Testis (tissue), 2 donors: ENCODE measurements around the gene FILIP1L.
"Not testable (repeated sequence)": the region's sequence is repeated elsewhere in the genome, so short reads cannot be mapped to it uniquely, and the experiment has no call there.

Experiments used
- POLR2A ChIP-seq: fragments of 450-650 bp; IDR thresholded peaks from one replicate; pipeline ENCODE4 v1.6.1; 2017; ENCODE audit warnings: antibody characterized with exemption, mild to moderate bottlenecking, moderate library complexity
- TF ChIP-seq, protein P1 (sequence below), 3 experiments: fragments of 450-650 bp in 2 of 3; fragments of 200-600 bp in 1 of 3; sonication (generic) in 1 of 3; IDR thresholded peaks; one replicate each; pipeline ENCODE4 v1.5.1; 2016 to 2019; ENCODE audit warnings: antibody characterized with exemption in 3 of 3, mild to moderate bottlenecking in 2 of 3, moderate library complexity in 1 of 3

DNA sequence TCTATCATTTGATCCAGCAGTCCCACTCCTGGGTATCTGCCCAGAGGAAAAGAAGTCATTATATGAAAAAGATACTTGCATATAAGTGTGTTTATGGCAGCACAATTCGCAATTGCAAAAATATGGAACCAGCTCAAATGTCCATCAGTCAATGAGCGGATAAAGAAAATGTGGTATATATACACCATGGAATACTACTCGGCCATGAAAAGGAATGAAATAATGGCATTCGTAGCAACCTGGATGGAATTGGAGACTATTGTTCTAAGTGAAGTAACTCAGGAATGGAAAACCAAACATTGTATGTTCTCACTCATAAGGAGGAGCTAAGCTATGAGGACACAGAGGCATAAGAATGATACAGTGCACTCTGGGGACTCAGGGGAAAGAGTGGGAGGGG lies 272.4 kb downstream of the FILIP1L start:
- TF ChIP-seq, protein P1, sequence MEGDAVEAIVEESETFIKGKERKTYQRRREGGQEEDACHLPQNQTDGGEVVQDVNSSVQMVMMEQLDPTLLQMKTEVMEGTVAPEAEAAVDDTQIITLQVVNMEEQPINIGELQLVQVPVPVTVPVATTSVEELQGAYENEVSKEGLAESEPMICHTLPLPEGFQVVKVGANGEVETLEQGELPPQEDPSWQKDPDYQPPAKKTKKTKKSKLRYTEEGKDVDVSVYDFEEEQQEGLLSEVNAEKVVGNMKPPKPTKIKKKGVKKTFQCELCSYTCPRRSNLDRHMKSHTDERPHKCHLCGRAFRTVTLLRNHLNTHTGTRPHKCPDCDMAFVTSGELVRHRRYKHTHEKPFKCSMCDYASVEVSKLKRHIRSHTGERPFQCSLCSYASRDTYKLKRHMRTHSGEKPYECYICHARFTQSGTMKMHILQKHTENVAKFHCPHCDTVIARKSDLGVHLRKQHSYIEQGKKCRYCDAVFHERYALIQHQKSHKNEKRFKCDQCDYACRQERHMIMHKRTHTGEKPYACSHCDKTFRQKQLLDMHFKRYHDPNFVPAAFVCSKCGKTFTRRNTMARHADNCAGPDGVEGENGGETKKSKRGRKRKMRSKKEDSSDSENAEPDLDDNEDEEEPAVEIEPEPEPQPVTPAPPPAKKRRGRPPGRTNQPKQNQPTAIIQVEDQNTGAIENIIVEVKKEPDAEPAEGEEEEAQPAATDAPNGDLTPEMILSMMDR (IDR thresholded peaks at IDR 0.05): not testable (repeated sequence)
- not testable (repeated sequence) for TF ChIP-seq POLR2A
